Activated naive CD8-positive, alpha-beta T cell treated with anti-CD3 and anti-CD28 coated beads, Interleukin-2, amount 10 ng/mL, durations not matched to agents 7 days and 5 days (primary cell): ENCODE measurements around the gene CACNA1C. TPM values are rescaled to one million over a fixed set of nuclear protein-coding genes. Genes with fewer than 3 reads are reported as not detected.
"Not testable (repeated sequence)": the region's sequence is repeated elsewhere in the genome, so short reads cannot be mapped to it uniquely, and the experiment has no call there.

Experiments used
- ATAC-seq: fragments of 150-1000 bp; cut with Tn5 transposase; one replicate; pipeline ENCODE4 v1.10.0; 2021; ENCODE audit warnings: low read depth, moderate library complexity
- POLR2A ChIA-PET: fragments of 350-600 bp; sonication (Branson Sonifier 250); formaldehyde crosslinking; loops from one replicate; lab custom pipeline; 2021; ENCODE audit warnings: antibody characterized with exemption; lab: Charles Lee
- DNase-seq: peaks from one replicate; pipeline ENCODE4 v3.0.0; 2021
- H3K27ac Mint-ChIP-seq: one replicate; pipeline ENCODE4 v1.8.0; 2022; ENCODE audit warnings: mild to moderate bottlenecking, mixed read lengths
- H3K27me3 Mint-ChIP-seq: one replicate; pipeline ENCODE4 v1.8.0; 2022; ENCODE audit warnings: mild to moderate bottlenecking, moderate library complexity, mixed read lengths
- H3K36me3 Mint-ChIP-seq: one replicate; pipeline ENCODE4 v1.8.0; 2021; ENCODE audit warnings: mild to moderate bottlenecking, mixed read lengths
- H3K4me1 Mint-ChIP-seq: one replicate; pipeline ENCODE4 v1.8.0; 2021; ENCODE audit warnings: mixed read lengths
- H3K4me3 Mint-ChIP-seq: one replicate; pipeline ENCODE4 v1.8.0; 2022; ENCODE audit warnings: mild to moderate bottlenecking, moderate library complexity, mixed read lengths
- H3K9me3 Mint-ChIP-seq: one replicate; pipeline ENCODE4 v1.8.0; 2021; ENCODE audit warnings: mixed read lengths
- total RNA-seq, 2 experiments: library from RNA; stranded (reverse); gene quantifications; one replicate each; pipeline ENCODE4 v1.2.3, GENCODE V29; 2021

Gene CACNA1C
- total RNA-seq, 2 experiments from 2014 or later, result 0.11 to 0.14 TPM

GRCh38 chr12:2098852-2099251, 46.1 kb downstream of the CACNA1C start:
- Mint-ChIP-seq H3K4me3 (no peak overlapping the region), H3K4me1 (peaks cover 6% of the 10 kb centered on the region), H3K27me3 (peaks cover 2% of the 10 kb centered on the region), H3K27ac (no peak overlapping the region), H3K9me3 (no peaks in the 10 kb centered on the region), H3K36me3 (no peaks in the 10 kb centered on the region)
- no peak for DNase-seq
- no peak for ATAC-seq
- POLR2A ChIA-PET, result no interaction called here

GRCh38 chr12:2099595-2099994, 46.8 kb downstream of the CACNA1C start:
- ATAC-seq, result no peak
- H3K4me1 Mint-ChIP-seq, result peaks cover under 1% of the 10 kb centered on the region

GRCh38 chr12:2101359-2101758, 48.6 kb downstream of the CACNA1C start:
- POLR2A ChIA-PET, result no interaction called here
- H3K36me3 Mint-ChIP-seq, result no peaks in the 10 kb centered on the region
- no peak overlapping the region for H3K27ac Mint-ChIP-seq
- DNase-seq (no peak), ATAC-seq (no peak)
- no peaks in the 10 kb centered on the region for H3K4me1 Mint-ChIP-seq
- H3K4me3 Mint-ChIP-seq, result no peak overlapping the region
- peaks cover 2% of the 10 kb centered on the region for H3K27me3 Mint-ChIP-seq
- H3K9me3 Mint-ChIP-seq, result no peaks in the 10 kb centered on the region

More at GRCh38 chr12:2099595-2099994, 46.8 kb downstream of the CACNA1C start:
- H3K4me3 Mint-ChIP-seq, result no peak overlapping the region
- POLR2A ChIA-PET, result no interaction called here
- no peak overlapping the region for H3K27ac Mint-ChIP-seq
- no peak for DNase-seq
- peaks cover 2% of the 10 kb centered on the region for H3K27me3 Mint-ChIP-seq
- no peaks in the 10 kb centered on the region for H3K36me3 Mint-ChIP-seq
- no peaks in the 10 kb centered on the region for H3K9me3 Mint-ChIP-seq

DNA sequence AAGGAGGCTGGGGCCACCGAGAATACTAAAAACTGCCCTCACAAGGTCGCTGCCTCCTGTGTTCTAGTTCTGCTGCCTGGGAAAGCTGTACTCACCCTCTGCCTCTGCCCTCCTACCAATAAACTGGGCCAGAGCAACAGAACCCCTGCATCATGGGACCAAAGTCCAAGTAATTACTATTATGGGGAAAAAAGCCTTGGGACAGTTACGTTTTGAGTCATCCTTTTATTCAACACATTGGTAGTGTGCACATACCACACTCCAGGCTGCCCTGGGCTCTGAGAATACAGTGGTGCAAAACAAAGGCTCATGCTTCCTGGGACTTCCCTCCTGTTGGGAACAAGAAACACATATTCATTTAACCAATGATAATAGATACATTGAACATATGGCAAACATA, 49.0 kb downstream of the CACNA1C start:
- Mint-ChIP-seq H3K36me3 (no peaks in the 10 kb centered on the region), H3K27me3 (peaks cover 2% of the 10 kb centered on the region), H3K9me3 (no peaks in the 10 kb centered on the region), H3K4me3 (no peak overlapping the region), H3K27ac (no peak overlapping the region), H3K4me1 (no peaks in the 10 kb centered on the region)
- no peak for ATAC-seq
- POLR2A ChIA-PET, result no interaction called here
- DNase-seq, result no peak

GRCh38 chr12:2102736-2103135, 49.9 kb downstream of the CACNA1C start:
- H3K4me1 Mint-ChIP-seq, H3K27ac Mint-ChIP-seq, H3K4me3 Mint-ChIP-seq, H3K27me3 Mint-ChIP-seq, H3K36me3 Mint-ChIP-seq, H3K9me3 Mint-ChIP-seq, ATAC-seq, POLR2A ChIA-PET, DNase-seq: not testable (repeated sequence)

GRCh38 chr12:2105387-2105786, 52.6 kb downstream of the CACNA1C start:
- H3K4me3 Mint-ChIP-seq, H3K36me3 Mint-ChIP-seq, POLR2A ChIA-PET, ATAC-seq, H3K9me3 Mint-ChIP-seq, H3K4me1 Mint-ChIP-seq, H3K27me3 Mint-ChIP-seq, DNase-seq, H3K27ac Mint-ChIP-seq: not testable (repeated sequence)

DNA sequence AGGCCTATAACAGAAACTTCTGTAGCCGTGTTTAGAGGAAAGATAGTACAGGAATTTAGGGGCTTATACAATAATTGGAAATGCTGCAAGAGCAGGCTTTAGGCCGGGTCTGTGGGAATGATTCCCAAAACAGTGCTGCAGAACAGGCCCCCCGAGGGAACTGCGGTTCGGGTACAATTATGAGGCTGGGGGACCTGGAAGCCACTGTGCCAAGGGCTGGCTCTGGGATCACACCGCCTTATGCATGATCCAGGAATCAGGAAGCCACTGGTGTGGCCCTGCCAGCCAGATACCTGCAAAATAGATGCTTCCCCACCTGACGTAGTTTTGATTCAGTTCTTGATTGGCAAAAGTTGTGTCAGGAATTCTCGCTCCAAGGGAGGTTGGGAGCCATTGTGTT, 55.4 kb downstream of the CACNA1C start:
- POLR2A ChIA-PET, result no interaction called here
- Mint-ChIP-seq H3K4me1 (no peaks in the 10 kb centered on the region), H3K9me3 (no peaks in the 10 kb centered on the region), H3K27me3 (no peaks in the 10 kb centered on the region), H3K4me3 (no peak overlapping the region), H3K27ac (no peak overlapping the region), H3K36me3 (no peaks in the 10 kb centered on the region)
- no peak for ATAC-seq
- DNase-seq, result no peak

DNA sequence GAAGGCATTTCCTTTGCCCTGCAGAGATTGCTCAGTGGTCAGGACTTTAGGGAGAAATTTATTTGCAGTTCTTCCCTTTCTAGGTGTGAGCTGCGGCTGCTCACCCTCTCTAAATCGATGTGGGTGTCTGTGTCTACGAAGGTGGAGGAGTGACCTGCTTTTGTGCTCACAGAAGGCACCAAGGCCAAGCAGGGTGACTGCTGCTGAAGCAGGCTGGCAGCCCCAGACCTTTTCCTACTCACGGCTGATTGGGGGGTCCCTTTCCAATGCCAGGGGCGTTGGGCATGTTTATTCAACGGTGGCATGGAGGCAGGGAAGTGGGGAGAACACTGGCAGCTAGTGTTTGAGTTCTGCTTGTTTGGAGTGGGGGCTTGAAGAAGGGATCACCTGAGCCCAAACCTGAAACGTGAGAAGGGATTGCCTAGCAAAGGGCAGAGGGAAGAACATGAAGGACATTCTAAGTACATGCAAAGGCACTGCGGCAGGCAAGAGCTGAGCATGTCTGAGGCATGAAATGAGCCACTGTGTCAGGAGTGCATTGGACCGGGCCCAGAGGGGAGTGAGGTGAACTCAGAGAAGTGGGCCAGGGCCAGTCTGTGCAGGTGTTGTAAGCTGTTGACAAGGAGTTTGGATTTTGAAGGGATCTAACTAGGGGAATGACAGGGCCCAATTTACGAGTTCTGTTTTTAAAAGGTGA, 56.3 kb downstream of the CACNA1C start:
- Mint-ChIP-seq H3K27ac (no peak overlapping the region), H3K27me3 (no peaks in the 10 kb centered on the region), H3K4me1 (no peaks in the 10 kb centered on the region), H3K9me3 (no peaks in the 10 kb centered on the region), H3K4me3 (no peak overlapping the region), H3K36me3 (no peaks in the 10 kb centered on the region)
- POLR2A ChIA-PET, result no interaction called here
- ATAC-seq (no peak), DNase-seq (no peak)

DNA sequence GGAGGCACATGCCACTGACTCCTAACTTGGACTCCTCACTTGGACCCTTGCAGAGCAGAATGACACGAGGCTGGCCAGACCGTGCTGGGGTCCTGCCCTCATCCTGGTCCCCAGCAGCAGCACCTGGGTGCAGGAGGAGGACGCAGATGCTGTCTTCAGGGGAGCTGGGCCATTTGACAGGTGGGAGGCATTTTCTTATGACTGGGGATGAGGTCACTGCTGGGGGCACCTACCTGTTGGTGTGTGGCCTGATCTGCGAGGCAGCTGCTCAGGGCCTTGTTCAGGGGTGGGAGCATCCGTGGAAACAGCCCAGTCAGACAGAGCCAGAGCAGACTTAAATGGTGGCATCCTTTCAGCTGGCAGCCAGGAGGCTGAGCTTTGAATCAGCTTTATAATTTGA, 57.3 kb downstream of the CACNA1C start:
- no peak for DNase-seq
- POLR2A ChIA-PET, result no interaction called here
- Mint-ChIP-seq H3K4me3 (no peak overlapping the region), H3K9me3 (no peaks in the 10 kb centered on the region), H3K36me3 (no peaks in the 10 kb centered on the region), H3K27me3 (no peaks in the 10 kb centered on the region), H3K27ac (no peak overlapping the region), H3K4me1 (no peaks in the 10 kb centered on the region)
- no peak for ATAC-seq

DNA sequence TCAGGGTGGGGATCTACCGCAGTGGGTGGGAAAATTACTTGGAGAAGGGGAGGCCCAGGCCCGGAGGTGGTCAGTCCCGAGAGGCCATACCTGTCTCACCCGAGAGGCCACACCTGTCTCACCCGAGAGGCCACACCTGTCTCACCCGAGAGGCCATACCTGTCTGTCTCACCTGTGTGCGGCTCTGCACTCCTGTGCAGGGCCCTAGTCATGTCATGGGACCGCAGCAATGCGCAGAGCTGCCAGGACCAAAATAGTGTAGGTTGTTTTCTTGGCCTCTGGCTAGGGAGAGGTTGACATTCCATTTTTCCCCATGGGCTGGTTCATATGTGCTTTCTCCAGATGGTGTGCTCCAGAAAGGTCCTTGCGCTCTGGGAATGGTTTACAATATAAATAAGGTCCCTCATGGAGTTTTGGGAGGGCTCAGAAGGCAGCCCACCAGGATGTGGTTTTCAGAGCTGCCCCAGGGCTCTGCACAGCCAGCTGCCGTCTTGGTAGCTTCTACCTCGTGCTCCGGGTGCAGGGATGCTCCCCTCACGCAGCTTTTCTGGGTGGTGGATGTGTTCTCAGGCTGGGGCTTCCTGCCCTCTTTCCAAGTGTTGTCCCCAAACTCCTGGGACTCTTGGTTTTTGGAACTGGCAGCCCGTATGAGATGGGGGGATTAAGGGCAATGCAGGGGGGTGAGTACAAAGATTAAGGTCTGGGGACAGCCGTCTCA, 58.2 kb downstream of the CACNA1C start:
- no peak for DNase-seq
- POLR2A ChIA-PET, result no interaction called here
- H3K27ac Mint-ChIP-seq, result no peak overlapping the region
- H3K36me3 Mint-ChIP-seq, result no peaks in the 10 kb centered on the region
- ATAC-seq, result no peak
- no peaks in the 10 kb centered on the region for H3K27me3 Mint-ChIP-seq
- H3K4me1 Mint-ChIP-seq, result no peaks in the 10 kb centered on the region
- H3K9me3 Mint-ChIP-seq, result no peaks in the 10 kb centered on the region
- H3K4me3 Mint-ChIP-seq, result no peak overlapping the region

DNA sequence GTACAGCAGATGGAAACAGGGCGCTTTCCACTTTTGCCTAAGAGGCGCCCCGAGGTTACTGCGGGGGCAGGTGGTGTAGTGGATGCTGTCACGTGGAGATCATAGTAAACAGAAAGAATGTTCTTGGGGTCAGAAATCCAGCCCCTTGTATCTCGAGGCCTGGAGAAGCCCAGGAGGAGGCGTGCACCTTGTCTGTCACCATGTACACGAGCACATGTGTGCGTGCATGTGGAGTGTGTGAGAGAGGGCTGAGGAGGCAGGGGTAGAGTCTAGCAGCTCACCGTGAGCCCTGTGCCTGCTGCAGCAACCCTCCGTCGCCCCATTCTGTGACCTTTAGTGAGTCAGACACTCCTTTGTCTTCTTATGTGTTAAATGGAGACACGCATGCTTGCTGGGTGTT, 59.0 kb downstream of the CACNA1C start:
- H3K4me3 Mint-ChIP-seq, result no peak overlapping the region
- DNase-seq (no peak), ATAC-seq (no peak)
- no peaks in the 10 kb centered on the region for H3K36me3 Mint-ChIP-seq
- no peaks in the 10 kb centered on the region for H3K9me3 Mint-ChIP-seq
- H3K27me3 Mint-ChIP-seq, result no peaks in the 10 kb centered on the region
- POLR2A ChIA-PET, result no interaction called here
- no peaks in the 10 kb centered on the region for H3K4me1 Mint-ChIP-seq
- no peak overlapping the region for H3K27ac Mint-ChIP-seq

DNA sequence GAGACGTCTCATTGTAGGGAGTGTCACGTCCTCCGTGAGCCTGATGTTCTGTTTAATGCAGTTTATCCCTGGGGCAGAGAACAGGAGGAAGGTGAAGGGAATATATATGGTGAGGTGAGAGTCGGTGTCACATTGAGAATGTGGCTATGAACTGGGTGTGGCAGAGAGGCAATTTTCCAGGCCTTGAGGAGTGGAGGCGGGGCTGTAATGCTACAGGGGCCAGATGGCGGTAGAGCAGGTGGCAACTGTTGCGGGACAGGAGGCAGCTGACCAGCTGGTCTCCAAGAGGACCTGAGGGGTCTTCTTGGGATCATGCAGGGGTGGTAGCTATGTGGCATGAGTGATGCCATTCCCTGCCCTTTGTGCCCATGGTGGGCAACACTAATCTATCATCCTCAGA, 59.6 kb downstream of the CACNA1C start:
- Mint-ChIP-seq H3K9me3 (no peaks in the 10 kb centered on the region), H3K36me3 (no peaks in the 10 kb centered on the region), H3K27me3 (no peaks in the 10 kb centered on the region), H3K27ac (no peak overlapping the region), H3K4me3 (no peak overlapping the region), H3K4me1 (no peaks in the 10 kb centered on the region)
- ATAC-seq (no peak), DNase-seq (no peak)
- POLR2A ChIA-PET, result no interaction called here

DNA sequence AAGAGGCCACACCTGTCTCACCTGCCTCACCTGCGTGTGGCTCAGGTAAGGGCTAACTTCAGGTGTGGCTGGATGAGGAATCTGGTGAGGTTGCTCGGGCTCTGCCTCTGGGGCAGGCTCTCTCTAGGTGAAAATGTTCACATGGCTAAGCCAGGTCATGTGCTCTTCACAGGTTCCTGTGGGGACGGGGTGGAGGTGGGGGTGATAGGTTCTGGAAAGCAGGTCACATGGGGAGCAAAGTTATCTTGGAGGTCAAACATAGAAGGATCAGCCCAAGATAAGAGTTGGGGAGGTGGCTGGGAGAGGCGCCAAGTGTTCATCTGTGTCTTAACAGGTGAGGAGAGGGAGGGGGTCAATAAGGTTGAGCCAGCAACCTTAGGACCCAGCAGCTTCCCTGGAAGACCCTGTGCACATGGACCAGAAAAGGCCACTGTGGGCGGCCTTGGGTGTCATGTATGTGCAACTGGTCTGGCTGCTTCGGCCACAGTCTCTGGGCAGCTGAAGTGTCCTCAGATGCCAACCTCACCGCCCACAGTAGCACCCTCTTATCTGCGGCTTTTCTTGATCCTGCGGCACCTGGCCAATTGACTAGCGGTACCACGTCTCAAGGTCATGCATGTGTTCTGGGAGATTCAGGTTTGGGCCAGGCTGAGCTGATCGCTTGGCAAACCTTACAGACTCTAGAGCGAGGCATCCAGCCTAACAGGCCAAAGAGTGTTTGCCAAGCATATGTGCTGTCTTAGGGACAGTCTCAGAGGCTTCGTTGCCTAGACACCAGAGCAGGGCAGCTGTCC, 60.5 kb downstream of the CACNA1C start:
- POLR2A ChIA-PET, result no interaction called here
- Mint-ChIP-seq H3K27ac (no peak overlapping the region), H3K36me3 (no peaks in the 10 kb centered on the region), H3K27me3 (no peaks in the 10 kb centered on the region), H3K4me3 (no peak overlapping the region), H3K9me3 (no peaks in the 10 kb centered on the region), H3K4me1 (no peaks in the 10 kb centered on the region)
- DNase-seq, result no peak
- ATAC-seq, result no peak

DNA sequence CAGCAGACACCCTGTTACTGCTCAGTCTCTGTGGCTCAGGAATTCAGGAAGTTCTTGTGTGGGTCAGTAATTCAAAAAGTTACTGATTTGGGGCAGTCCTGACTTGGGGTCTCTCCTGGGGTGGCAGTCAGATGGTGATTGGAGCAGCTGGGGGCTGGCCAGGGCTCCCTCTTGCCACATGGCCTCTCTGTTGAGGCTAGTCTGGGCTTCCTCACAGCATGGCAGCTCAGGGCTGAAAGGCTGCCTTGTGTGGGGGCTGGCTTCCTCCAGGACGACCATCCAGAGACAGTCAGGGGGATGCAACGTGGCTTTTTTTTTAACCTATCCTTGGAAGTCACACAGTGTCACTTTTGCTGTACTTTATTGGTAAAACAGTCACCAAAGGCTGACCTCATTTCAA, 61.3 kb downstream of the CACNA1C start:
- Mint-ChIP-seq H3K4me3 (no peak overlapping the region), H3K27me3 (no peaks in the 10 kb centered on the region), H3K27ac (no peak overlapping the region), H3K9me3 (no peaks in the 10 kb centered on the region), H3K36me3 (no peaks in the 10 kb centered on the region), H3K4me1 (no peaks in the 10 kb centered on the region)
- POLR2A ChIA-PET, result no interaction called here
- ATAC-seq (no peak), DNase-seq (no peak)
